ENCODE results near the gene DENND1A.

GRCh38 chr9:123541411-123541810 is 388.5 kb downstream of the DENND1A start:
- TF ChIP-seq, protein P1, sequence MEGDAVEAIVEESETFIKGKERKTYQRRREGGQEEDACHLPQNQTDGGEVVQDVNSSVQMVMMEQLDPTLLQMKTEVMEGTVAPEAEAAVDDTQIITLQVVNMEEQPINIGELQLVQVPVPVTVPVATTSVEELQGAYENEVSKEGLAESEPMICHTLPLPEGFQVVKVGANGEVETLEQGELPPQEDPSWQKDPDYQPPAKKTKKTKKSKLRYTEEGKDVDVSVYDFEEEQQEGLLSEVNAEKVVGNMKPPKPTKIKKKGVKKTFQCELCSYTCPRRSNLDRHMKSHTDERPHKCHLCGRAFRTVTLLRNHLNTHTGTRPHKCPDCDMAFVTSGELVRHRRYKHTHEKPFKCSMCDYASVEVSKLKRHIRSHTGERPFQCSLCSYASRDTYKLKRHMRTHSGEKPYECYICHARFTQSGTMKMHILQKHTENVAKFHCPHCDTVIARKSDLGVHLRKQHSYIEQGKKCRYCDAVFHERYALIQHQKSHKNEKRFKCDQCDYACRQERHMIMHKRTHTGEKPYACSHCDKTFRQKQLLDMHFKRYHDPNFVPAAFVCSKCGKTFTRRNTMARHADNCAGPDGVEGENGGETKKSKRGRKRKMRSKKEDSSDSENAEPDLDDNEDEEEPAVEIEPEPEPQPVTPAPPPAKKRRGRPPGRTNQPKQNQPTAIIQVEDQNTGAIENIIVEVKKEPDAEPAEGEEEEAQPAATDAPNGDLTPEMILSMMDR (conservative IDR thresholded peaks at IDR 0.05; ENCODE audit: low read depth in 2 of 2): no peak
- TF ChIP-seq ZNF331 (CRISPR knock-in tag; IDR thresholded peaks at IDR 0.05; ENCODE audit: low read depth) (no peak), EZH2phosphoT487 (IDR thresholded peaks at IDR 0.05; ENCODE audit: unreplicated experiment) (no peak), POLR2AphosphoS5 (IDR thresholded peaks at IDR 0.05; ENCODE audit: low read depth) (no peak), EZH2 (IDR thresholded peaks at IDR 0.05; ENCODE audit: low read depth, unreplicated experiment) (no peak), NANOG (IDR thresholded peaks at IDR 0.05; ENCODE audit: borderline replicate concordance) (no peak)
- TF ChIP-seq, protein P2, sequence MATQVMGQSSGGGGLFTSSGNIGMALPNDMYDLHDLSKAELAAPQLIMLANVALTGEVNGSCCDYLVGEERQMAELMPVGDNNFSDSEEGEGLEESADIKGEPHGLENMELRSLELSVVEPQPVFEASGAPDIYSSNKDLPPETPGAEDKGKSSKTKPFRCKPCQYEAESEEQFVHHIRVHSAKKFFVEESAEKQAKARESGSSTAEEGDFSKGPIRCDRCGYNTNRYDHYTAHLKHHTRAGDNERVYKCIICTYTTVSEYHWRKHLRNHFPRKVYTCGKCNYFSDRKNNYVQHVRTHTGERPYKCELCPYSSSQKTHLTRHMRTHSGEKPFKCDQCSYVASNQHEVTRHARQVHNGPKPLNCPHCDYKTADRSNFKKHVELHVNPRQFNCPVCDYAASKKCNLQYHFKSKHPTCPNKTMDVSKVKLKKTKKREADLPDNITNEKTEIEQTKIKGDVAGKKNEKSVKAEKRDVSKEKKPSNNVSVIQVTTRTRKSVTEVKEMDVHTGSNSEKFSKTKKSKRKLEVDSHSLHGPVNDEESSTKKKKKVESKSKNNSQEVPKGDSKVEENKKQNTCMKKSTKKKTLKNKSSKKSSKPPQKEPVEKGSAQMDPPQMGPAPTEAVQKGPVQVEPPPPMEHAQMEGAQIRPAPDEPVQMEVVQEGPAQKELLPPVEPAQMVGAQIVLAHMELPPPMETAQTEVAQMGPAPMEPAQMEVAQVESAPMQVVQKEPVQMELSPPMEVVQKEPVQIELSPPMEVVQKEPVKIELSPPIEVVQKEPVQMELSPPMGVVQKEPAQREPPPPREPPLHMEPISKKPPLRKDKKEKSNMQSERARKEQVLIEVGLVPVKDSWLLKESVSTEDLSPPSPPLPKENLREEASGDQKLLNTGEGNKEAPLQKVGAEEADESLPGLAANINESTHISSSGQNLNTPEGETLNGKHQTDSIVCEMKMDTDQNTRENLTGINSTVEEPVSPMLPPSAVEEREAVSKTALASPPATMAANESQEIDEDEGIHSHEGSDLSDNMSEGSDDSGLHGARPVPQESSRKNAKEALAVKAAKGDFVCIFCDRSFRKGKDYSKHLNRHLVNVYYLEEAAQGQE (IDR thresholded peaks at IDR 0.05; ENCODE audit: unreplicated experiment): no peak
